Measurements from ENCODE around the gene RPTOR. TPM values are rescaled to one million over a fixed set of nuclear protein-coding genes. Genes with fewer than 3 reads are reported as not detected.

RPTOR gene
- polyA plus RNA-seq, 1 donor from 2014 or later, result 9.9 TPM

DNA sequence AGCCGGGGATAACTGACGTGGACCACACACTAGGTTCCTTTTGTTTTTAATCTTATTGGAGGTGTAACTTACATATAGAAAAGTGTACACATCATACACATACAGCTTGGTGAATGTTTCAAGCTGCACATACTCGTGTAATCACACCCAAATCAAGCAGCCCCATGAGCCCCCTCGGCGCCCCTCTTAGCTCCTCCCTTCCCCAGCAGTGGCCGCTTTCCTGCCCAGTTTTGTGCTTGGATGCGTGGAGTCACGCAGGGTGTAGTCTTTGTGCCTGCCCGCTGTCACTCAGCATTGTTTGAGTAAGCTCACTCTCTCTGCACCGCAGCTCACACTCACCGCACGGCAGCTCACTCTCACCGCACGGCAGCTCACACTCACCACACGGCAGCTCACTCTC, 295.3 kb downstream of the RPTOR start:
- no peaks in the 10 kb centered on the region for H3K9me3 Mint-ChIP-seq
- no peak overlapping the region for H3K27ac Mint-ChIP-seq
- H3K36me3 Mint-ChIP-seq, result no peaks in the 10 kb centered on the region
- no peaks in the 10 kb centered on the region for H3K27me3 Mint-ChIP-seq
- H3K4me1 Mint-ChIP-seq, result peaks cover 2 to 9% (median 3%) of the 10 kb centered on the region in 3 donors
- no peak overlapping the region for H3K4me3 Mint-ChIP-seq

- Mint-ChIP-seq H3K4me3 (no peak overlapping the region), H3K36me3 (no peaks in the 10 kb centered on the region), H3K27ac (no peak overlapping the region), H3K9me3 (no peaks in the 10 kb centered on the region), H3K27me3 (peaks cover 1% of the 10 kb centered on the region), H3K4me1 (peaks cover 19 to 23% (median 21%) of the 10 kb centered on the region in 3 donors)
Measured at GRCh38 chr17:80842456-80843013, 297.9 kb downstream of the RPTOR start.

- no peaks in the 10 kb centered on the region for H3K36me3 Mint-ChIP-seq
- no peaks in the 10 kb centered on the region for H3K9me3 Mint-ChIP-seq
- peaks cover 24 to 32% (median 28%) of the 10 kb centered on the region in 3 donors for H3K4me1 Mint-ChIP-seq
- no peak overlapping the region for H3K4me3 Mint-ChIP-seq
- peaks cover 1% of the 10 kb centered on the region for H3K27me3 Mint-ChIP-seq
- H3K27ac Mint-ChIP-seq, result no peak overlapping the region
Measured at GRCh38 chr17:80843741-80844156, 299.1 kb downstream of the RPTOR start.

DNA sequence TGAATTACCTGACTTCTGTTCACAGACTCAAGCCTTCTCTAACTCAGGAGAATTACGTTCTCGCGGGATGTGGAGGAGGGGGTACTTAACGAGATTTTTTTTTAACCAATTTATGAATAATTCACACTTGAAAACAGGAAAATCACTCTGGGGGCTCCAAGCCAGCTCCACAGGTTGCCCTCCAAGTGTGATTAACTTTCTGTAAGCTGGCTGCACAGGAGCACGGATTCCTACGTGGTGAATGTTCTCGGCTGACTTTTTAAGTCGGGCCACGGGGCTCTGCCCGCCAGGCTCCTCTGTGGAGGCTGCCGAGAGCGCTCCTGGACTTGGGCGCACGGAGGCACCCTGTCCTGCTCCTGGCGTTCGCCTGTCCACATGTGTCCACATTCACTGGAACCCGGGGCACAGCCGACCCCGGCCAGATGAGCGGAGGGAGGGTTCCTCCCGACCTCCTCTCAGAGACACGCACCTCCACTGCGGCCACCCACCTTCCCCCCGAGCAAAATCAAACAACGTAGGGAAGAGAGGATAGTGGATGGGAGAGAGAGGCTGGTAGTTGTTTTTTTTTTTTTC, 299.9 kb downstream of the RPTOR start:
- no peaks in the 10 kb centered on the region for H3K9me3 Mint-ChIP-seq
- H3K27ac Mint-ChIP-seq, result no peak overlapping the region
- H3K4me1 Mint-ChIP-seq, result peaks cover 24 to 32% (median 28%) of the 10 kb centered on the region in 3 donors
- H3K36me3 Mint-ChIP-seq, result peaks cover 3% of the 10 kb centered on the region
- H3K27me3 Mint-ChIP-seq, result peaks cover 1% of the 10 kb centered on the region
- no peak overlapping the region for H3K4me3 Mint-ChIP-seq

DNA sequence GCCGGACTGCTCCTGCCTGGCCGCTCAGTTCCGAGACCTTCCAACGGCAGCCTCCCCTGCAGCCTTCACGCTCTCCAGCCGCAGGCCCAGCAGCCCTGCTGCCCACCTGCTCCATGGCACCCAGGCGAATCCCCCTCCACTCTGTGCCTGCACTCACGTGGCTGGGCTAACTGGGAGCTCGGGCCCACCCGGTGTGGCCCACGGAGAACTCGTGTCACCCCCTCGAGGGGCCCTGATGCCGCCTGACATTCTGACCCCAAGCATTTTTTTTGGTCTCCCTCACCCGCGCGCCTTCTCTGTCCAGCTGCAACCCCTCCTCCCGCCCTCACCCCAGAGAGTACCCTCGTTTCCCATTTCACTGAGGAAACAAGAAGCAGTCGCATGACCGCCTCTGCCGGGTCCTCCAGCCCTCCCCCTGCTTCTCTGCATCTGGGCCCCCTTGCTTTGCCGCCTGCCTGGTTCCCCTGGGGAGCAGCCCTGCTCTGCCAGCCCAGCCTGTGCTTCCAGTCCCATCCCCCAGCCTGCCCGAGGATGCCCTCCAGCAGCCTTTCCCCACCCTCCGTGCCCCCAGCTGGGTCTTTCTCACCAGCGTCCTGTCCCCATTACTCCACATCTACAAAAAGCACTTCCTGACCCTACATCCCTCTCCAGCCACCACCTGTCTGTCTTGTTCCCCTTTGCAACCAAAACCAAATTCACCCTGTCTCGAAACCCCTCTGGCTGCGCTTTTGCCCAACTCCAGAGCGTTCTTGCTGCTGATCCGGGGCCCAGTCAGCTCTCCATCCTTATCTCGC, 300.6 kb downstream of the RPTOR start:
- Mint-ChIP-seq H3K27me3 (peaks cover 1% of the 10 kb centered on the region), H3K9me3 (no peaks in the 10 kb centered on the region), H3K4me3 (peak overlapping the region in 2 of 4 donors; percentile 54 to 63), H3K27ac (peak overlapping the region in 1 of 3 donors; percentile 56), H3K36me3 (peaks cover 3% of the 10 kb centered on the region), H3K4me1 (peaks cover 24 to 32% (median 28%) of the 10 kb centered on the region in 3 donors)

DNA sequence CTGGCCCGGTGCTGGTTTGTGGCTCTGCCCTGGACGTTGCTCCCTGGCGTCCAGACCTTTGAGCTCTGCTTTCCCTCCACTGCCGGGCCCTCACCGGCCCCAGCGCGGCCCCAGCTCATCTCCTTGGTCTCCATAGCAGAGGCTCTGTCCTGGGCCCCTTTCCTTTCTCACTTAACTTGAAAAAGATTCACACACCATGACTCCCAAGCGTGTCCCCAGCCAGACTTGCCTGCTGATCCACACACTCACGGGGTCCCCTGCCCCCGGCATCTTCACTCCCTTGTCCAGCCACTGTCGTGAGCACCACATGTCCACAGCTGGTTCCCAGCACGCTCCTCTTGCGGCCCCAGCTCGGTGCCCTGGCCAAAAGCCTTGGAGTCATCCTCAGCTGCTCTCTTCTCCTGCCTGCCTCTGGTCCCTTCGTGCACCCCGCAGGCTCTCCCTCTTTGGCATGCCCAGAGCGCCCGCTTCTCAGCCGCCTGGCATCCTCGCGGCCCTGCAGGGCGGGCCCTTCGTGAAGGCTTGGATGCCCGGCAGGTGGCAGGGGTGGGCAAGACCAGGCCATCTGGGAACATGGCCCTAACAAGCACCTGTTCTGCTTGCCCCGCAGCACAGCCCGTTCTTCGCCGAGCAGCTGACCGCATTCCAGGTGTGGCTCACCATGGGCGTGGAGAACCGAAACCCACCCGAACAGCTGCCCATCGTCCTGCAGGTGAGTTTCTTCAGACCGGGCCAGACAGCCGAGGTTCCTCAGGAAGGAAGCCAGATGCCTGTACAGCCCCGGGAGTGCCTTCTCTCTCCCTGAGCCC, 301.4 kb downstream of the RPTOR start:
- Mint-ChIP-seq H3K27ac (peak overlapping the region; percentile 56 to 67 (median 67)), H3K4me3 (peak overlapping the region in 2 of 4 donors; percentile 54 to 63), H3K9me3 (no peaks in the 10 kb centered on the region), H3K27me3 (peaks cover 1% of the 10 kb centered on the region), H3K4me1 (peaks cover 24 to 32% (median 28%) of the 10 kb centered on the region in 3 donors), H3K36me3 (peaks cover 3% of the 10 kb centered on the region)

- no peaks in the 10 kb centered on the region for H3K9me3 Mint-ChIP-seq
- H3K4me3 Mint-ChIP-seq, result peak overlapping the region in 2 of 4 donors; percentile 14 to 80
- H3K36me3 Mint-ChIP-seq, result peaks cover 3% of the 10 kb centered on the region
- peak overlapping the region in 2 of 3 donors; percentile 56 to 62 for H3K27ac Mint-ChIP-seq
- H3K4me1 Mint-ChIP-seq, result peaks cover 24 to 32% (median 28%) of the 10 kb centered on the region in 3 donors
- H3K27me3 Mint-ChIP-seq, result peaks cover 1% of the 10 kb centered on the region
Measured at GRCh38 chr17:80846932-80847331, 302.3 kb downstream of the RPTOR start.

DNA sequence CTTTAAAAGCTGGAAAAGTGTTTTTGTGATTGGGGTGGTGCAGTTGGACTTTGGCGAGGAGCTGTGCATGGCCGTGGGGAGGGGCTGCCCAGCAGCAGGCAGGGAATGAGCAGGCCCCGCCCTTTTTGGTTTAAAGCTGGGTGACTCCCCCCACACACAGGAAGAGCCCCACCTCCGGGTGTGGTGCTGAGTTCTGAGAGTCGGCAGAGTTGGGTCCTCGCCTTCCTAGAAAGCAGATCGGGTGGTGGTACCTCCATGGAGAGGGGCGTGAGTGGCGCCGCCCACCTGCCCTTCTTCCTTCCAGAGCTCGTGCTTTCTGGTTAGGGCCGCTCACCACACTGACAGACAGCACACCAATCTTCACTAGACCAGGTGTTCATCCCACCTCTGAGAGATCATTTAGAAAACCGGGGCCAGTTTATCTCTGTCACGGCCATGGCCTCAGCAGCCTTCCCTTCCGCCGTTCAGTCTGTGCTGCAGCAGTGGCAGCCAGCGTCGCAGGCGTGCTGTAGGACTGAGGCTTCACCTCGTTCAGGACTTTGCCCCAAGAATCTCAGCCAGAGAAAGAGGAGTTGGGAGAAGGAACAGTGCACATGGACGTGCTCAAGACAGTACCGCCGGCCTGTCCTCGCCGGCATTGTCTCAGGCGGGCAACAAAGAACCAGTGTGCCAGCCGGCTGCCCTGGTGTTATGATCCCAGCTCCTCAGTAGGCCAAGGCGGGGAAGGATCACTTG, 303.0 kb downstream of the RPTOR start:
- H3K9me3 Mint-ChIP-seq, result no peaks in the 10 kb centered on the region
- H3K4me3 Mint-ChIP-seq, result peak overlapping the region in 2 of 4 donors; percentile 23 to 80
- H3K36me3 Mint-ChIP-seq, result peaks cover 3% of the 10 kb centered on the region
- peak overlapping the region in 2 of 3 donors; percentile 31 to 62 for H3K27ac Mint-ChIP-seq
- peaks cover 24 to 32% (median 28%) of the 10 kb centered on the region in 3 donors for H3K4me1 Mint-ChIP-seq
- peaks cover 1% of the 10 kb centered on the region for H3K27me3 Mint-ChIP-seq

DNA sequence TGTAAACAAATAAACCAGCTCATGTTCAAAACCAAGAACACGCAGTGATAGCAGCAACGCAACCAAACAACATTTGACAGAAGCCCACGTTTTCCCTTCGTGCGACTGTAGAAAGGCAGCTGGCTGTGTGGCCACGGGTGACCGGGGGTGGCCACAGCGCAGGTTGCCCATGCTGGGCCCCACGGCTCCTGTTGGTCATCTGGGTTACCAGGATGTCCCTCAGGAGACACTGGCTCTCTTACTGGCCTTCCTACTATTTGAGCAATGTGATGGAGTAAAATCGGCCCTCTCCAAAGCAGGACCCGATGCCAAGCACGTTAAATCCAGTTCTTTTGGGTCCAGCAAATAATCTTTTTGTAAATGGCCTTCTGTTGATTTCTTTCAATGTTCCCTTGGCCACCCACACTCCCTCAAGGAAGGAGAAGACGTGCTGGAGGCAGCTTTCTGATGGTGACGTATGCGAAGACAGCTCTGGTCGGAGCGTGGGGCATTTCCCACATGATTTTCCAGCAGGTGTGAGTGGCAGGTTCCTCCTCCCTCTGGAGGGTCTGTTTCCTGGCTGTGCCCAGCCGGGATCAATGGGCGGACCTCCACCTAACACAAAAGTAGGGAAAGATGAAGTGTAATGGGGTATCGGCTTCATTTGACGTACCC, 303.9 kb downstream of the RPTOR start:
- H3K36me3 Mint-ChIP-seq, result peaks cover 3% of the 10 kb centered on the region
- peaks cover 1% of the 10 kb centered on the region for H3K27me3 Mint-ChIP-seq
- H3K9me3 Mint-ChIP-seq, result no peaks in the 10 kb centered on the region
- peaks cover 24 to 32% (median 28%) of the 10 kb centered on the region in 3 donors for H3K4me1 Mint-ChIP-seq
- peak overlapping the region in 1 of 3 donors; percentile 62 for H3K27ac Mint-ChIP-seq
- no peak overlapping the region for H3K4me3 Mint-ChIP-seq

DNA sequence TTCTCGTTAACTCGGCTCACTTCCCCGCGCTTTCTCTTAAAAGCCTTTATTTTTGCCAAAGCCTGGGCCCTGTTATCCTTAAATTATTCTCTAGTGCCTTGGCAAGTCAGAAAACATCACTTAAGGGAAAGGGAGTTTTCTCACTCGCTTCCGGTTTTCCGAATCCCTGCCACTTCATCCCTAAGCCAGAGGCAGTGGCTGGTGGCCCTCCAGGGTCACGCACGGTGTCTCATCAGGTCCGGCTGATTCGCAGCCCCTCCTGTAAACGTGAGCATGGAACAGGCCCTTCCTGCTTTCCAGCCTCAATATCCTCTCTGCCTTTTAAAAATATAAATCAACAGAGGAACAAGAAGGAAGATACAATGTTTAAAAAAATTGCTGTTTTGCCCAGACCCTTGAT, 304.5 kb downstream of the RPTOR start:
- Mint-ChIP-seq H3K27me3 (peaks cover 1% of the 10 kb centered on the region), H3K27ac (no peak overlapping the region), H3K4me3 (no peak overlapping the region), H3K4me1 (peaks cover 24 to 32% (median 28%) of the 10 kb centered on the region in 3 donors), H3K9me3 (no peaks in the 10 kb centered on the region), H3K36me3 (peaks cover 3% of the 10 kb centered on the region)

DNA sequence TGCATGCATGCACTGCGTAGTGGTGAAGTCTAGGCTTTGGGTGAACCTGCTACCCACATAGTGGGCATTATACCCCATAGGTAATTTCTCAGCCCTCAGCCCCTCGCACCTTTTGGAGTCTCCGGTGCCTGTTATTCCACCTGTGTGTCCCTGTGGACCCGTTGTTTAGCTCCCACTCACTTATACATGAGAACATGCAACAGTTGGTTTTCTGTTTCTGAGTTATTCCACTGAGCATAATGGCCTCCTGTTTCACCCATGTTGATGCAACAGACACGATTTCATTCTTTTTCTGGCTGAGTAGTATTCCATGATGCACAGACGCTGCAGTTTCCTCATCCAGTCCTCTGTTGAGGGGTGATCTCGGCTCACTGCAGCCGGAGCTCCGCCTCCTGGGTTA, 305.5 kb downstream of the RPTOR start:
- Mint-ChIP-seq H3K27me3 (peaks cover 1% of the 10 kb centered on the region), H3K4me3 (no peak overlapping the region), H3K27ac (no peak overlapping the region), H3K9me3 (no peaks in the 10 kb centered on the region), H3K4me1 (peaks cover 24 to 32% (median 28%) of the 10 kb centered on the region in 3 donors), H3K36me3 (peaks cover 3% of the 10 kb centered on the region)

- no peak overlapping the region for H3K27ac Mint-ChIP-seq
- H3K4me3 Mint-ChIP-seq, result no peak overlapping the region
- H3K27me3 Mint-ChIP-seq, result peaks cover 1% of the 10 kb centered on the region
- peaks cover 3% of the 10 kb centered on the region for H3K36me3 Mint-ChIP-seq
- H3K9me3 Mint-ChIP-seq, result no peaks in the 10 kb centered on the region
- peaks cover 19 to 26% (median 24%) of the 10 kb centered on the region in 3 donors for H3K4me1 Mint-ChIP-seq
Measured at GRCh38 chr17:80850817-80851216, 306.2 kb downstream of the RPTOR start.

GRCh38 chr17:80851277-80851925, 306.8 kb downstream of the RPTOR start:
- H3K27me3 Mint-ChIP-seq, result peaks cover 1% of the 10 kb centered on the region
- H3K9me3 Mint-ChIP-seq, result no peaks in the 10 kb centered on the region
- peaks cover 5% of the 10 kb centered on the region for H3K36me3 Mint-ChIP-seq
- no peak overlapping the region for H3K4me3 Mint-ChIP-seq
- H3K4me1 Mint-ChIP-seq, result peaks cover 16 to 20% (median 18%) of the 10 kb centered on the region in 3 donors
- H3K27ac Mint-ChIP-seq, result no peak overlapping the region
